Endothelial cell (in vitro differentiated cells): ENCODE measurements around the gene DERL3. TPM values are rescaled to one million over a fixed set of nuclear protein-coding genes. Genes with fewer than 3 reads are reported as not detected.

Experiments
- DNase-seq: peaks from one replicate; pipeline ENCODE4 v3.0.0; 2021; ENCODE audit warnings: low spot score
- H3K27ac Mint-ChIP-seq: one replicate; pipeline ENCODE4 v1.8.0; 2021; ENCODE audit warnings: mixed read lengths, inconsistent platforms; ENCODE audit not compliant: unreplicated experiment
- H3K27me3 Mint-ChIP-seq: one replicate; pipeline ENCODE4 v1.8.0; 2021; ENCODE audit warnings: mild to moderate bottlenecking, moderate library complexity, mixed read lengths, inconsistent platforms; ENCODE audit not compliant: unreplicated experiment
- H3K36me3 Mint-ChIP-seq: one replicate; pipeline ENCODE4 v1.8.0; 2021; ENCODE audit warnings: mild to moderate bottlenecking, low read depth, mixed read lengths, inconsistent platforms; ENCODE audit not compliant: unreplicated experiment
- H3K4me1 Mint-ChIP-seq: one replicate; pipeline ENCODE4 v1.8.0; 2021; ENCODE audit warnings: mild to moderate bottlenecking, mixed read lengths, inconsistent platforms; ENCODE audit not compliant: unreplicated experiment
- H3K4me3 Mint-ChIP-seq: one replicate; pipeline ENCODE4 v1.8.0; 2021; ENCODE audit warnings: mild to moderate bottlenecking, mixed read lengths, inconsistent platforms; ENCODE audit not compliant: unreplicated experiment
- H3K9me3 Mint-ChIP-seq: one replicate; pipeline ENCODE4 v1.8.0; 2021; ENCODE audit warnings: mixed read lengths, inconsistent platforms; ENCODE audit not compliant: unreplicated experiment
- CTCF ChIP-seq: fragments of 200-600 bp; sonication (generic); IDR thresholded peaks from one replicate; pipeline ENCODE4 v1.5.0; 2021; ENCODE audit warnings: antibody characterized with exemption; ENCODE audit not compliant: unreplicated experiment
- total RNA-seq: library from RNA; stranded (reverse); fragmentation: NEBNext Ultra II Directional; extraction: Animal tissue kit (Norgen Biotek cat#: 25700); gene quantifications from one replicate; pipeline ENCODE4 v1.2.1, GENCODE V29; 2021; ENCODE audit not compliant: unreplicated experiment

DERL3 gene
- total RNA-seq, 1 donor from 2014 or later, result 1.3 TPM

DNA sequence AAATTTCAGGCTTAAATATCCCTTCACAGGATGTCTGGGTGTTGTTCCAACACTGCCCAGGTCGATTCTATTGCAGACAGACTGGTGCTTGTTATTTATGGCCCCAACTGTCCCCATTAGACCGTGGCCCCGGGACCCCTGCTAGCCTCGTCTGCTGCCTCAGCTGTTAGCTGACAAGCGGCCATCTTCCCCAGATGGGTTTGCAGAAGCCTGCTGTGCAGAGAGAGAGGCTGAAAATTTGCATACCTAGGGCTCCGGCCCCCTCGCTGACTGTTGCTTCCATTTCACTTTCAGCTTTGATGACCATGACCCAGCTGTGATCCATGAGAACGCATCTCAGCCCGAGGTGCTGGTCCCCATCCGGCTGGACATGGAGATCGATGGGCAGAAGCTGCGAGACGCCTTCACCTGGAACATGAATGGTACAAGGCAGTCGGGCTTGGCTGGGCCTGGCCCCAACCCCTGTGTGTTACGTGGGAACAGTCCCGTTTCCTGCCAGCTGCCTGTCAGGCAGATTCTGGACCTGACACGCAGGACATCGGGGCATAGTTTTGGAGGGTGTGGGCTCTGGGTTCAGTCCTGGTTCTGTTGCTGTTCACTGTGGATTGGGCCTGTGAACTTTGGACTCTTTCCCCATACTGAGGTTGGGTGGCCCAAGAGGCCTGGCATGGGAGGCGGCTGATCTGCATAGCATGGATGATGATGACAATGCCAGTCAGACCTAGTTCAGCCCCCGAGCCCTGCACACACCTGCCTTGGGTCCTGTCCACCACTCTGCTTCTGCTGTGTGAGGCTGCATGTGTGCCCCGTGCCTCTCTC lies 35.6 kb downstream of the DERL3 start:
- Mint-ChIP-seq H3K27me3 (no peaks in the 10 kb centered on the region), H3K4me3 (peak overlapping the region; percentile 70), H3K9me3 (no peaks in the 10 kb centered on the region), H3K4me1 (no peaks in the 10 kb centered on the region), H3K27ac (no peak overlapping the region), H3K36me3 (peaks cover 47% of the 10 kb centered on the region)
- DNase-seq, result no peak
- no peak for TF ChIP-seq CTCF

- Mint-ChIP-seq H3K27ac (no peak overlapping the region), H3K4me1 (no peaks in the 10 kb centered on the region), H3K27me3 (no peaks in the 10 kb centered on the region), H3K36me3 (peaks cover 43% of the 10 kb centered on the region), H3K9me3 (no peaks in the 10 kb centered on the region), H3K4me3 (peak overlapping the region; percentile 79)
- TF ChIP-seq CTCF, result no peak
- DNase-seq, result no peak
These were observed 36.9 kb downstream of the DERL3 start for GRCh38 chr22:23801886-23802377.

- Mint-ChIP-seq H3K4me3 (peak overlapping the region; percentile 79), H3K36me3 (peaks cover 46% of the 10 kb centered on the region), H3K27me3 (no peaks in the 10 kb centered on the region), H3K9me3 (no peaks in the 10 kb centered on the region), H3K27ac (peak overlapping the region; percentile 30), H3K4me1 (no peaks in the 10 kb centered on the region)
- no peak for DNase-seq
- no peak for TF ChIP-seq CTCF
These were observed 37.5 kb downstream of the DERL3 start for GRCh38 chr22:23801238-23801821.

DNA sequence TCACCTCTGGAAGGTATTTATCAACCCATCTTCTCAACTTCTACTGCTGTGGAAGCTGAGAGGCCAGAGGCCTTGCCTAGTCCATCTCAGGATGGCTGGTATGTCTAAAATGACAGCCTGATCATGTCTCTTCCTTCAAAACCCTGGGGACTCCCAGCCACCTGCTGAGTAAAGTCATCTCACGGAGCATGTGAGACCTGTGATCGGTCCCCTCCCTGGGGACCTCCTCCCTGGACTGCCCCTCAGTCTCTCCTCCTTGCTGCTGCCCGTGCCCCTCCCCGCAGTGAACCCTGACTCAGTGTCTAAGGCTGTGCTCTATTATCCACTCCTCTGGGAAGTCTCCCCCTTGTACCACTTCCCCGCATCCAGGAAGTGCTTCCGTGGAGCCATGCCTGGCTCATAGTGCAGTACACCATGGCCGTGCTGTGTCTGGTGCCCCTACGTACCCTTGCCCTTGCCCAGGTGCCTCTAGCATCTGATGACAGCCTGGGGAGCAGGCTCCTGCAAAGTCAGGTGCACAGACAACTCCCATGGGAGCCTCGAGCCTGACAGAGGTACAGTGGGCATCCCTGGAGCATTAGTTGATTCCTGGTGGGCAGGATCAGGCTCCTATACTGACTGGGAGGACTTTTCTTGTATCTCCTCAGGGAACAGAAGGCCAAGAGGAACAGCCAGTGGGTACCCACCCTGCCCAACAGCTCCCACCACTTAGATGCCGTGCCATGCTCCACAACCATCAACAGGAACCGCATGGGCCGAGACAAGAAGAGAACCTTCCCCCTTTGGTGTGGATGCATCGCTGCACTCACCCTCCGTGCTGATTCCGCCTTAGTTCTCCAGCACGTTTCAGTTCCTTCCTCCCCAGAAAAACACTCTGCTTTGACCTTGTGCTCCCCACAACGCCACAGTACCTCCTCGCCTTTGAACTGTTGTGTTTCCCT lies 38.2 kb downstream of the DERL3 start:
- no peaks in the 10 kb centered on the region for H3K4me1 Mint-ChIP-seq
- peak overlapping the region; percentile 79 for H3K4me3 Mint-ChIP-seq
- peaks cover 49% of the 10 kb centered on the region for H3K36me3 Mint-ChIP-seq
- H3K27ac Mint-ChIP-seq, result peak overlapping the region; percentile 30
- TF ChIP-seq CTCF, result no peak
- no peak for DNase-seq
- H3K9me3 Mint-ChIP-seq, result no peaks in the 10 kb centered on the region
- no peaks in the 10 kb centered on the region for H3K27me3 Mint-ChIP-seq
